Measurements from ENCODE around the gene CD63. TPM values are rescaled to one million over a fixed set of nuclear protein-coding genes. Genes with fewer than 3 reads are reported as not detected.
A peak's percentile ranks its signal among the peaks of the same experiment; 100 is the strongest.

Gene CD63
- total and polyA plus RNA-seq, 9 of the 15 experiments (the other 6 are each of a cell fraction or from before 2014, with no cell fraction given), result 313 to 735 (median 433) TPM

- TF ChIP-seq MYBL2 (IDR thresholded peaks at IDR 0.05; ENCODE audit: low read depth) (no peak), MYBL2 (CRISPR knock-in tag; IDR thresholded peaks at IDR 0.05; ENCODE audit: borderline replicate concordance) (no peak), ZBTB1 (CRISPR knock-in tag; IDR thresholded peaks at IDR 0.05; ENCODE audit: borderline replicate concordance, low read depth) (no peak; the same call in 1 of the 2 replicates), ZNF444 (CRISPR knock-in tag; IDR thresholded peaks at IDR 0.05) (no peak), USF1 (CRISPR knock-in tag; IDR thresholded peaks at IDR 0.05) (peak; percentile 90), STAT6 (CRISPR knock-in tag; IDR thresholded peaks at IDR 0.05) (0 out of 2 replicates have a peak, but pooled peaks have one; percentile 19), ZNF354B (CRISPR knock-in tag; IDR thresholded peaks at IDR 0.05) (no peak), ZNF583 (CRISPR knock-in tag; IDR thresholded peaks at IDR 0.05) (peak; percentile 21; the same call in 1 of the 2 replicates), TAF1 (IDR thresholded peaks at IDR 0.05; ENCODE audit: control insufficient read depth, extremely low read depth, insufficient read depth, low read length, severe bottlenecking) (peak; percentile 59), NFE2 (IDR thresholded peaks at IDR 0.05; ENCODE audit: low read depth) (peak; percentile 76), ZSCAN29 (IDR thresholded peaks at IDR 0.05) (no peak), SMAD2 (IDR thresholded peaks at IDR 0.05; ENCODE audit: low read depth, low read length) (no peak), RREB1 (CRISPR knock-in tag; IDR thresholded peaks at IDR 0.05) (0 out of 2 replicates have a peak, but pooled peaks have one; percentile 52), VEZF1 (CRISPR knock-in tag; IDR thresholded peaks at IDR 0.05) (peak; percentile 99)
Observed at GRCh38 chr12:55728939-55729818, at the start of gene CD63 (continued).

Measured in K562 (cell line).